Measurements from ENCODE around the gene LENG1. TPM values are rescaled to one million over a fixed set of nuclear protein-coding genes. Genes with fewer than 3 reads are reported as not detected.

Gene LENG1
- total RNA-seq, 6 experiments from 2014 or later: 1.2 to 3.5 (median 3.2) TPM

DNA sequence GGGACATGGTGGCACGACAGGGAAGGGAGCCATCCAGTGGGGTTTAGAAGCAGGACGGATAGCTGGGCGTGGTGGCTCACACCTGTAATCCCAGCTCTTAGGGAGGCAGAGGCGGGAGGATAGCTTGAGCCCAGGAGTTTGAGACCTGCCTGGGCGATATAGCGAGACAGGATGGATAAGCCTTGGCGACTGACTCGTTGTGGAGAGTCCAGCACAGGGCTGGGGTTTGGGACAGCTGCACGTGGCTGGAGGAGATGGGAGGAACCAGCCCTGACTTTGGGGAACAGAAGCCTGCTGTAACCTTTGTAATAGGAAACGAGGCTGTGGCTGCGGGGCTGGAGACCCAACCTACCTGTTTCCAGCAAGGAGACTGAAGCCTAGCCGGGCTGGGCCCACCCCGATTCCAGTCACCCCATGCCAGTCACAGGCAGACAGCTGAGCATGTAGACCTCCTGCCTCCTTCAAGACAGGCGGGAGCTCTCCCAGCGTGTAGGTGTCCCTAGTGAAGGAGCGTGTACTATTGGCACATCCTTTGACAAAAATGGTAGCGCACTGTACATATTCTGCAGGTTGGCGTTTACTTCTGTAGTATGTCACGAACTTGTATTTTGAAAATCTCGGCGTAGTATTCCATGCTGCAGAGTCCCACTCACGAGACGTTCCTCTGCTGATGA lies 8.0 kb downstream of the LENG1 start:
- H3K27me3 ChIP-seq: no peaks in the 10 kb centered on the region
- intact Hi-C loops (cut with DNase I): no loop called here
- H3K4me1 ChIP-seq: no peaks in the 10 kb centered on the region
- no peak overlapping the region for H3K4me3 ChIP-seq
- H3K27ac ChIP-seq: no peak overlapping the region
- 81% methylated on average over 17 of the region's 23 CpGs for WGBS (ENCODE audit: insufficient coverage, low coverage, low lambda C conversion rate, missing lambda C conversion rate)
- no peak for ATAC-seq
- TF ChIP-seq POLR2A (IDR thresholded peaks at IDR 0.05): no peak
- TF ChIP-seq, protein P1, sequence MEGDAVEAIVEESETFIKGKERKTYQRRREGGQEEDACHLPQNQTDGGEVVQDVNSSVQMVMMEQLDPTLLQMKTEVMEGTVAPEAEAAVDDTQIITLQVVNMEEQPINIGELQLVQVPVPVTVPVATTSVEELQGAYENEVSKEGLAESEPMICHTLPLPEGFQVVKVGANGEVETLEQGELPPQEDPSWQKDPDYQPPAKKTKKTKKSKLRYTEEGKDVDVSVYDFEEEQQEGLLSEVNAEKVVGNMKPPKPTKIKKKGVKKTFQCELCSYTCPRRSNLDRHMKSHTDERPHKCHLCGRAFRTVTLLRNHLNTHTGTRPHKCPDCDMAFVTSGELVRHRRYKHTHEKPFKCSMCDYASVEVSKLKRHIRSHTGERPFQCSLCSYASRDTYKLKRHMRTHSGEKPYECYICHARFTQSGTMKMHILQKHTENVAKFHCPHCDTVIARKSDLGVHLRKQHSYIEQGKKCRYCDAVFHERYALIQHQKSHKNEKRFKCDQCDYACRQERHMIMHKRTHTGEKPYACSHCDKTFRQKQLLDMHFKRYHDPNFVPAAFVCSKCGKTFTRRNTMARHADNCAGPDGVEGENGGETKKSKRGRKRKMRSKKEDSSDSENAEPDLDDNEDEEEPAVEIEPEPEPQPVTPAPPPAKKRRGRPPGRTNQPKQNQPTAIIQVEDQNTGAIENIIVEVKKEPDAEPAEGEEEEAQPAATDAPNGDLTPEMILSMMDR (IDR thresholded peaks at IDR 0.05): no peak
- DNase-seq: no peak
- no peaks in the 10 kb centered on the region for H3K9me3 ChIP-seq
- peaks cover 8 to 95% (median 42%) of the 10 kb centered on the region in 4 donors for H3K36me3 ChIP-seq

GRCh38 chr19:54149021-54149812 lies 10.3 kb downstream of the LENG1 start:
- WGBS (ENCODE audit: insufficient coverage, low coverage, low lambda C conversion rate, missing lambda C conversion rate): 87% methylated on average over 10 of the region's 12 CpGs
- Histone ChIP-seq H3K27me3 (no peaks in the 10 kb centered on the region), H3K9me3 (no peaks in the 10 kb centered on the region), H3K4me3 (no peak overlapping the region), H3K27ac (no peak overlapping the region), H3K36me3 (peaks cover 19 to 94% (median 49%) of the 10 kb centered on the region in 4 donors), H3K4me1 (no peaks in the 10 kb centered on the region)
- intact Hi-C loops (cut with DNase I): no loop called here
- TF ChIP-seq, protein P1 (IDR thresholded peaks at IDR 0.05): no peak
- no peak for TF ChIP-seq POLR2A (IDR thresholded peaks at IDR 0.05)
- no peak for ATAC-seq
- DNase-seq: no peak

DNA sequence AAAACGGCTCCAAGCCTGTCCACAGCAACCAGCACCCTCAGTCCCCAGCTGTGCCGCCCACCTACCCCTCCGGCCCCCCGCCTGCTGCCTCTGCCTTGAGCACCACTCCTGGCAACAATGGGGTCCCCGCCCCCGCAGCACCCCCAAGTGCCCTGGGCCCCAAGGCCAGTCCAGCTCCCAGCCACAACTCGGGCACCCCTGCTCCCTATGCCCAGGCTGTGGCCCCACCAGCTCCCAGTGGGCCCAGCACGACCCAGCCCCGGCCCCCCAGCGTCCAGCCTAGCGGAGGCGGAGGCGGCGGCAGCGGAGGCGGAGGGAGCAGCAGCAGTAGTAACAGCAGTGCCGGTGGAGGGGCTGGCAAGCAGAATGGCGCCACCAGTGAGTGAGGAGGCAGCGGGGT lies 11.4 kb downstream of the LENG1 start:
- TF ChIP-seq POLR2A (IDR thresholded peaks at IDR 0.05): no peak
- TF ChIP-seq, protein P1 (IDR thresholded peaks at IDR 0.05): no peak
- DNase-seq: no peak
- H3K36me3 ChIP-seq: peaks cover 19 to 94% (median 52%) of the 10 kb centered on the region in 4 donors
- H3K4me1 ChIP-seq: no peaks in the 10 kb centered on the region
- 95% methylated on average over 4 of the region's 19 CpGs for WGBS (ENCODE audit: insufficient coverage, low coverage, low lambda C conversion rate, missing lambda C conversion rate)
- H3K4me3 ChIP-seq: no peak overlapping the region
- no peak overlapping the region for H3K27ac ChIP-seq
- H3K9me3 ChIP-seq: no peaks in the 10 kb centered on the region
- no peak for ATAC-seq
- no peaks in the 10 kb centered on the region for H3K27me3 ChIP-seq
- intact Hi-C loops (cut with DNase I): no loop called here

DNA sequence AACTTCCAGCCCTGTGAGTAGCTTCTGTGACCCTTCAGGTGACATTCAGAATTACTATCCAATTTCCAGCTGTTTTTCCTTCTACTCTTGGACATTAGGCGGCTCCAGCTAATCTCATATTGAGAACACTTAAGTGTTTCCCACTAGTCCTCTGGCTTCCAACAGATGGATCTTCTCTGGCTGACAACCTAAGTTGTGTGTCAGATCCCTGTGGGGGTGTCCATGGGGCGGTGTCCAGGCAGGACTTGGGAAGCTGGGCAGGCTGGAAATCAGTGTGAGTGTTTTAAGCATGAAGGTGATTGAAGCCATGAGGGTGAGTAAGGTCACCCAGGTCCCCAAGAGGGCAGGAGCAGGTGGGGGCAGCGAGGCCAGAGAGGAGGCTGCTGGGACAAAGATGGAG lies 11.8 kb downstream of the LENG1 start:
- intact Hi-C loops (cut with DNase I): no loop called here
- DNase-seq (no peak), ATAC-seq (no peak)
- peaks cover 19 to 94% (median 53%) of the 10 kb centered on the region in 4 donors for H3K36me3 ChIP-seq
- H3K9me3 ChIP-seq: no peaks in the 10 kb centered on the region
- TF ChIP-seq, protein P1 (IDR thresholded peaks at IDR 0.05): no peak
- no peak for TF ChIP-seq POLR2A (IDR thresholded peaks at IDR 0.05)
- no peaks in the 10 kb centered on the region for H3K4me1 ChIP-seq
- no peak overlapping the region for H3K4me3 ChIP-seq
- H3K27ac ChIP-seq: no peak overlapping the region
- H3K27me3 ChIP-seq: no peaks in the 10 kb centered on the region
- WGBS (ENCODE audit: insufficient coverage, low coverage, low lambda C conversion rate, missing lambda C conversion rate): 65% methylated on average over 3 of the region's 3 CpGs
